ENCODE data around the gene METTL5.

The METTL5 gene

DNA sequence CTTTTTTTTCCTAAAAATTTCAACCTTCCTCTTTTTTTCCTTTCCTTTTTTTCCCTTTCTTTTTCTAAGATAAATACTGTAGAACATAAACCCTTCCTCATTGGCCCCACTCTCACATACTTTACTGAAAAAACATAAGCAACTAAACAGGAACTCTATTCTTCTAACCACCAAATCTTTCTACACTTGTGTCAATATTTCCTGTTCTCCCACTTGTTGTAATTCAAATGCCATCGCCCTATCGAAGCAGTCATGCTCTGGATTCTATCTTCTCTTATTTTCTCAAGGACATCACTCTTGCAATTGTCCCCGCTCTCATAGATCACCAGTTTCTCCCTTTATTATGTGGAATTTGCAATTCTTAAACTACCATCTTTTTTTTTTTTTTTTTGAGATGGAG lies 46.3 kb downstream of the METTL5 start:
- DNase-seq = no peak

- DNase-seq = no peak
Observed at GRCh38 chr2:169776252-169776761, 48.4 kb downstream of the METTL5 start.

DNA sequence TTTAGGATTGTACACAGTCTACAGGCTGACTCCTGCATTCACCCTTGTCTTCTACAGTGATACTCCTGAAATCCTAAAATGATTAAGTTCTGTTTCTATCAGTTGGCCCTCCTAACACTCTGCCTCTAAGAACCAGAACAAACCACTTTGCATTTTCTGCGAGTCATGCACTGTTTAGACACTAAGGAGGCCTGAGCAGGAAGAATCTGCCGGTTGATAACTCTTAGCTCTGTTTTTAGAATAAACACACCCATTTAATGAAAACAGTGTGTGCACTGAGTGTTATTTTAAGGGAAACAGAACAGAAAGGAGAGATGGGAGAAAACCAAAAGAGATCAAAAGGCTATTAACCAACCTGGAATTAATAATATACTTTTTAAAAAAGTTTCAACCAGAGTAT lies 48.9 kb downstream of the METTL5 start:
- no peak for DNase-seq

GRCh38 chr2:169775354-169775753 lies 49.4 kb downstream of the METTL5 start:
- DNase-seq = no peak

GRCh38 chr2:169772651-169773050 lies 52.1 kb downstream of the METTL5 start:
- no peak for DNase-seq

GRCh38 chr2:169771612-169772011 lies 53.1 kb downstream of the METTL5 start:
- no peak for DNase-seq

GRCh38 chr2:169771021-169771420 lies 53.7 kb downstream of the METTL5 start:
- DNase-seq = no peak

GRCh38 chr2:169768262-169768995 lies 56.3 kb downstream of the METTL5 start:
- no peak for DNase-seq

DNA sequence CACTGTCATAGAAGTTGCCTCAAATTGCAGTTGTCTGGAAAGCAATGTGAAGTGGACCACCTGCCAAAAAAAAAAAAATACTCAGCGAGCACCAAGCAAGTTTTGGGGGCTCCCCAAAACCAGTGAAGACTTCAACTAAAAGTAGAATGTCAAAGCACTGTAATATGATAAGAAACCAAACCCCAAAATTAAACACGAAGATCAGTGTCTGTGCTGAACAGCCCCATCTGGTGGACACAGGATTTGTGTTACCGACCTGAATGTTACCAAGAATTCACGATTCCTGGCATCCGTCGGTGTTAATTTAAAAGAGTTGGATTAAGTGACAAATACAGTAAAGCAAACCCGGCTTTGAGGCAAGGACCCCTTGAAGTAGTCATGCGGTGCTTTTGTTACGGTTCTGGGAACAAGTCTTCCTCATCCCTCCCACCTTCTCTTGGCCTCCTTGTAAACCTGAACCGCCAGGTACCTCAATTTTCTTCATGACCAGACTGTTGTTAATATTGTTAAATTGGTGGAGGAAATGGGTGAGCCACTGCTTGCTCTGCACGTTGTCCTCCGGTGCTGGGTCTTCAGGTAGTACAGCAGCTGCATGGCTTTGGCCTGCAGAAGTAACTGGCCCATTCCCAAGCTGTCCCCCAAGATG lies 57.3 kb downstream of the METTL5 start:
- DNase-seq = peak; percentile 13

- no peak for DNase-seq
Observed at GRCh38 chr2:169765523-169765922, 59.2 kb downstream of the METTL5 start.

DNA sequence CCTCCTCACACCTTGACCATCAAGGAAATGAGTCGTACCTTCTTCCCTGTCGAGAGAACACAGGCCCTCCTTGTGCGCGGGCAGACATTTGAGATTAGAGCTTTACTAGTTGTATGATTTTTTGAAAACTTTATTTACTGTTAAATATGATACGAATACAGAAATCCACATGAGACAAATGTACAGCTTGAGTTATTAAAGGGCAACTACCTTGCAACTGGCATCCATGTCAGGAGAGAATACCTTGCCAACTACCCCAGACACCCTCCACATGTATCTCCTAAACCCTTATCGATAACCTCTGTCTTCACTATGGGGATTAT lies 62.8 kb downstream of the METTL5 start:
- no peak for DNase-seq
